GM21526 (cell line): ENCODE results near the gene TXNDC11.

ENCODE experiments used
- ATAC-seq: cut with Tn5 transposase; IDR thresholded peaks from one replicate; pipeline ENCODE4 v1.9.1; 2021; ENCODE audit warnings: moderate library complexity; ENCODE audit not compliant: unreplicated experiment, low FRiP score

Gene TXNDC11

DNA sequence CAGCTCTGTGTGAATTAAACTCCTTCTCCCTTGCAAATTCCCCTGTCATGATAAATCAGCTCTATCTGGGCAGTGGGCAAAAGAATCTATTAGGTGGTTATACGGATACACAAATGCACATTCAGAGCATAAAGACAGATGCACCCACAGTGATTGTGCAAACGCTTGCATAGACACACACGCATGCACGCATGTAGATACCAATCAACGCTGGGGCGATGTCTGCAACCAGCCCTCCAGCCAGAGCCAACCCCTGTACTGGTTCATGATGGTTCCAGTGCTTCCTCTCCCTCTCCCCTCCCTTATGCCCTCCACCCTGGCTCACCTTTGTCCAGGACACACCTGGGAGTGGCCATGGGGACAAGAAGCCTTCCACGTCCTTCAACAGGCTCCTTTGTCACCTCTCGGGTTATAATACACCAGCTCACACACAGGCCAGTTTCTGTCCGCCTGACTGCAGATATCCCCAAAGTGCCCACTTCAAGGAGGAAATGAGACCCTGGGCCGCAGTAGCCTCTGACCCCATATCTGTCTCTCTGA, 107.5 kb downstream of the TXNDC11 start:
- no peak for ATAC-seq

DNA sequence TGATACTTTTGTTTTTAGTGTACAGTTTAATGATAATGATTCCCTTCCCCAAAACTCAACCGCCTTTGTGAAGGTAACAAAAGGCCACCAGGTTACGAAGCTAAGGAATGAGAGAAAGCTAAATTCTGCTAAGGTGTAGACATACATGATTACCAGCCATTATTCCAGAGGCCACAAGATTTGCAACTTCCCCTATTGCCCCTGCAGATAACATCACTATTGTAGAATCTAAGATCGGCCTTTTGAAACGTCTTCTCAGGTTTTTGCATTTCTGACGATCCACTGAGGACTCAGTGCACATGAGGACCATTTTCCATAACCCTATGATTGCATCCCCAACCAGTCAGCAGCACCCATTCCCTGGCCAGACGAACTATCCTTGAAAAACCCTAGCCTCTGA, 108.3 kb downstream of the TXNDC11 start:
- ATAC-seq: no peak

DNA sequence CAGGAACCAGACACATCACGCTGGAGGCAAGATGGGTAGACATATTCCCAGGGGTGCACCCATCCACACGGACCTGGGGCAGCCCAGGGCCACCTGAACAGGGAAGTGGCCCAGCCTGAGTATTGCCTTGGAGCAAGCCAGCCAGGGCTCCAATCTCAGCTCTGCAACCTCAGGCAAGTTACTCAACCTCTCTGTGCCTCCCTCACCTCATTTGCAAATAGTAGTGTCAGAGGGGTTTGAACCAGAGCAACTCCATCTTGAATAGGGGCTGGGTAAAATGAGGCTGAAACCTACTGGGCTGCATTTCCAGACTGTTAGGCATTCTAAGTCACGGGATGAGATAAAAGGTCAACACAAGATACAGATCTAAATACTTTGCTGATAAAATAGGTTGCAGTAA, 109.5 kb downstream of the TXNDC11 start:
- ATAC-seq: no peak

DNA sequence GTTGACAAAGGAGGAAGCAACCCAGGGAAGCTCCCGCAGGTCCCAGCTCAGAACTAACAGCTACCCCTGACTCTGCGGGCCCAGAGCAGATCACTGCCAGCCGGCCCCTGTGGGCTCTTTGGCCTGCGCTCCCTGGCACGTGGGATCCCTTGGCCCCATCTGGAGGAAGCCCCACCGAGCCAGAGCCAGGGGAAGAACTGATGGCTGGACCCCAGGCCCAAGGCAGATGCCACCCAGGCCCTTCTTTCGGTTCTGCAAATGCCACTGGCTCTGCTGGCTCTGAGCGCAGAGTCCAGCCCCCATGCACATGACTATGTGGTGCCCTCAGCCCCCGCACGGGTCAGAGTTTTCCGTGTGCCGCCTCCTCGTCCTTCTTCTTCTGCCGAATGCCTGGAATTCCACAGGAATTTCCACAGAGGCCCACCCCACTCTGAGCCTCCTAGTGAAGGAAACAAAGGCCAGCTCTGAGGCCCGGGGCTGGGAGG, 110.2 kb downstream of the TXNDC11 start:
- ATAC-seq: no peak

DNA sequence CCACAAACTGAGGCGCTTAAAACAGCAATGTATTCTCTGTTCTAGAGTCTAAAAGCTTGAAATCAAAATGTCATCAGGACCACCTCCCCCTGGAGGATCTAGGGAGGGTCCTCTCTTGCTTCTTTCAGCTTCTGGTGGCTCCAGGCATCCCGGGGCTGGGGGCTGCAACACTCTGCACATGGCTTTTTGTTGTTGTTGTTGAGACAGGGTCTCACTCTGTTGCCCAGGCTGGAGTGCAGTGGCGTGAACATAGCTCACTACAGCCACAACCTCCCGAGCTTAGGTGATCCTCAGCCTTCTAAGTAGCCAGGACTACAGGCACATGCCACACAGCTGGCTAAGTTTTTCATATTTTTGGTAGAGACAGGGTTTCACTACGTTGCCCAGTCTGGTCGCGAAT, 111.4 kb downstream of the TXNDC11 start:
- ATAC-seq: no peak

DNA sequence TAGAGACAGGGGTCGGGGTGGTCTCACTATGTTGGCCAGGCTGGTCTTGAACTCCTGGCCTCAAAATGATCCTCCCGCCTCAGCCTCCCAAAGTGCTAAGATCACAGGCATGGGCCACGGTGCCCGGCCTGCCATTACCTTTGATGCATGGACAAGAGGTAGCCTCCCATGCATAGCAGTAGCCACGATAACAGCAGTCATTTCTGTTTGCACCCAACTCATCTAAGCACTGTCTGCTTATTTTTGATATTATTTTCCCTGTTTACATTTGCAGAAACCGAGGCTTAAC, 111.9 kb downstream of the TXNDC11 start:
- ATAC-seq: no peak

DNA sequence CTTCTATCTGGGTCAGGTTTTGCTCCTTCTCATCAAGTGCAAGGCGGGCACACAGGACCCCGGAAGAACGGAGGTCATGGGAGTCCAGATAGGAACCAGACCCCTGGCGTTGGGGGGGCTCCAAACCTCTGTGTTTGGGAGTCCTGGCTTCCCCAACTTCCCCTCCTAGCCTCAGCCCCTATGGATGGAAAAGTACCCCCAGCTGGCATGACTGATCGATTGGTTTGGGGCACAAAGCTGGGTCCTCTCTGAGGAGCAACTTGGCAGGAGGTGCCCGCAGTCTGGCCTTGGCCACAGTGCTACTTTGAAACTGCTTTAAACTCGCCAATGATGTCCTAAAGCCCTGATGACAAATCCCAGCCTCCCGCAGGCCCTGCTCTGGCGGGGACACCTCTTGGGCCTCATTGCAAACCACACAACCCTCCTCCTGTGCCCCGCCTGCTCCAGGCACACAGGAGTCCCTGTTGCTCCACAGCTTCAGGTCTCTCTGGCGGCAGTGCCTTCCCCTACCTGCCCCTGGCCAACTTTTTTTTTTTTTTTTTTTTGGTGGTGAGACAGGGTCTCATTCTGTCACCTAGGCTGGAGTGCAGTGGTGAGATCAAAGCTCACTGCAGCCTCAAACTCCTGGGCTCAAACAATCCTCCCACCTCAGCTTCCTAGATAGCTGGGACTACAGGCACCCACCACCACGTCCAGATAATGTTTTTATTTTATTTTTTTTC, 112.5 kb downstream of the TXNDC11 start:
- no peak for ATAC-seq
